ENCODE results near the gene DPYSL5.
"Not testable (repeated sequence)": the region's sequence is repeated elsewhere in the genome, so short reads cannot be mapped to it uniquely, and the experiment has no call there.

Gene DPYSL5

DNA sequence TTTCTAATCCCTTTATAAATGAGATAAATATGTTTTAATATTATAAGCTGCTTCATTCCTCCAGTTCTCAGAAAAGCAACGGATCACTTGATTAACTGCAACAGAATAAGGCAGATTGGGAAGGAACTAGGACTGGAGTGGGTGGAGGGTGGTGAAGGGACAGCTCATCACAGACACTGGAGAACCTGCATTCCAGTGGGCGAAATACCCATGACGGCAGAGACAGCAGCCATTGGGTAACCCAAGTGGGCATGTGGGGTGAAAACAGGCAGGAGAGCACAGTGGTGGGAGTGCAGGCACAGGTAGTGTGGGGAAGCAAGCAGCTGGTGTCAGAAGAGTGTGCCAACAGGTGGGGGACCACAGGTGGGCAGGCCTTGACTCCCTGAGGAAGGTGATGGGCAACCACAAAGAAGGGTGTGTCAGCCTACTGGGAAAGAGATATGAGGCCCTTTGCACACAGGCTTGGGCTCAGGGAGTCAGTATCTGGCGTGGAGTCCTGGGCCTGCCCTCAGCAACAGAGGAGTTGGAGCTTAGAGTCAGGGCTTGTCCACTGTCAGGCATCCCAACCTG lies 27.2 kb downstream of the DPYSL5 start:
- no peak for DNase-seq (ENCODE audit: low spot score)

DNA sequence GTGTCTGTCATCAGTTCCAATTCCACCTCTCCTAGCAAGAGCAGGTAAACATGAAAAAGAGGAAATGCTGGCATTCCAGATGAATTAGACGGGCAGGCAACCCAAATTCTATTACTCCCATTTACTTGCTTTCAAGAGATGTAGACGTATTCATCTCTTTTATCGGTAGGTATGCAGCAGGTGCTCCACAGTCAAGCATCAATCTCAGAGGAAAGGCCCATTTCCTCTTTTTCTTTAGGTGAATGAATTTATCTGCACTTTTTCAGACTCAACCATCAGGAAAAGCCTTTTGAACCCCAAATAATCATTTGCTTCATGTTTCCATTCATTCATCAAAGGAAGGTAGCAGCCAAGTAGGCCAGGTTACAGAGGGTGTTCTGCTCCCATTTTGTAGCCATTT lies 27.9 kb downstream of the DPYSL5 start:
- no peak for DNase-seq (ENCODE audit: low spot score)

DNA sequence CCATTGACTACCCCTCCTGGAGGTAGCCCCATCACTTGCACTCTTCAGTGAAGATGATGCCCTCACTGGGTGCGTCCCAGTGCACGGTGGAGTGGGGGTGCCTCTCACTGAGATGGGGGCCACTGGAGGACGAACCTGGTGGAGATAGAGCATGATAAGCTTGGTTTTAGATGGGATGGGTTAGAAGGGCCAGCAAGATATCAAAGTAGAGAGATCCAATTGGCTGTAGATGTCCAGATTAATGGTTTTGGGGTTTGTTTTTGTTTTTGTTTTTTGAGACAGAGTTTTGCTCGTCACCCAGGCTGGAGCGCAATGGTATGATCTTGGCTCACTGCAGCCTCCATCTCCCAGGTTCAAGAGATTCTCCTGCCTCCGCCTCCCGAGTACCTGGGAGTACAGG lies 28.3 kb downstream of the DPYSL5 start:
- no peak for DNase-seq (ENCODE audit: low spot score)

DNA sequence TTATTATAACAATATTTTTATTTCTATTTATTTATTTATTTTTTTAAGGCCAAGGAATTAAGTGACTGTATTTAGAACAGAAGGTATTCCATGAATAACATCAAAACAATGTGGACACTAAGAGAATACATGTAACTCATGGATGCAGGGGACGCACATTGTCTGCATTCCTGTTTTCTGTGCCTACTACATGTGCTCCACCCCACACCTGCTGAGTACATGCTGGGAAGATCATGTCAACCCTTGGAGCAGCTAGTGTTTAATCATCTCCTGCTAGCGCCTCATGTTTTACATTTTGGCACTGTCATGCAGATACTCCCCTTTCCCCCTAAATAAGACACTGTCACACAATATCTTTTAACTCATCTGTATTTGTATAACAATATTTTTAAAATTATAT lies 29.3 kb downstream of the DPYSL5 start:
- DNase-seq (ENCODE audit: low spot score) = no peak

DNA sequence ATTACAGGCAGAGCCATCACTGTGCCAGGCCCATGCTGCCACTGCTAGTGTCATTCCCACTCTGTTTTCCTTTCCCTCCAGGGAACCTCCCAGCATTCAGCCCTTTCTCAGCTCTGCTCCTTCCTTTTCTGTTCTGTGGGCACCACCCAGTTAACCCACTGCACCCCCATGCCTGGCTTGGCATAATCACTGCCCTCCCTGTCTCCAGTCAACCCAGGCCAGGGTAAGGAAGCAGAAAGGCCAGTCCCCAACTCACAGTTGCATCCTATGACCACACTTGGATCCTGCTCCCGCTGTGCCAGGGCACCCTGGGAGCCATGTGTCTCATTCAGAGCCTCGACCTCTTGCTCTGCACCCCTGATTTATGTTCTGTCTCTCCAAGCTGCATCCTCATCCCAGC lies 32.2 kb downstream of the DPYSL5 start:
- DNase-seq (ENCODE audit: low spot score) = no peak

DNA sequence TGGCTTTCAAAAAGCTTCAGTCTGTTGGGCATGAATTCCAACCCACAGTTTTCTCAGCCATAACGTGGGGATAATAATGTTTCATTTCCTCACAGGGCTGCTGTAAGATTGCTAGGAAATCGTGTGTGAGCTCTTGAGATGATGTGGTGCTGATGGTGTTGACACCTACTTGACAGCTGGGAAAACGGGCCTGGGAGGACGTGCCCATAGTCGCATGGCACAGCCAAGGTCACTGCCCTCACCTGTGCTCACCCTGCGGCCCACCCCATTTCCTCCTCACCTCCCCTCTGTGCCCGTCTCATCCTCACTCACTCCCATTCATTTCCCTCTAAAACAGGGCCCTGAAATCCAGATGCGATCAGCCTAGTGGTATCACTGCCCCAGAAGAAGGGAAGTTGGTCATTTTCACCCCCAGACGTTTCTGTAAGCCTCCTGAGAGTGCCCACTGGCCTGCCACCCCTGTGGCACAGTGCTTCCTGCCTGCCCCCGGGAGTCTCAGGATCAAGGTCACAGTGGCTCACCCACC lies 33.0 kb downstream of the DPYSL5 start:
- no peak for DNase-seq (ENCODE audit: low spot score)

DNA sequence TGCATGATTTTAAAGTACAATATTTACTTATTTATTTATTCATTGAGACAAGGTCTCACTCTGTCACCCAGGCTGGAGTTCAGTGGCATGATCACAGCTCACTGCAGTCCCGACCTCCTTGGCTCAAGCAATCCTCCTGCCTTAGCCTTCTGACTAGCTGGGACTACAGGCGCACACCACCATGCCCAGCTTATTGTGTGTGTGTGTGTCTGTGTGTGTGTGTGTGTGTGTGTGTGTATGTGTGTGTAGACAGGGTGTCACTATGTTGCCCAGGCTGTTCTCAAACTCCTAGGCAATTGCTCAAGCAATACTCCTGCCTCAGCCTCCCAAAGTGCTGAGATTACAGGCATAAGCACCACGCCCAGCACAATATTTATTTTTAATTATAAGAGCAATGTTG lies 34.3 kb downstream of the DPYSL5 start:
- DNase-seq (ENCODE audit: low spot score) = not testable (repeated sequence)

DNA sequence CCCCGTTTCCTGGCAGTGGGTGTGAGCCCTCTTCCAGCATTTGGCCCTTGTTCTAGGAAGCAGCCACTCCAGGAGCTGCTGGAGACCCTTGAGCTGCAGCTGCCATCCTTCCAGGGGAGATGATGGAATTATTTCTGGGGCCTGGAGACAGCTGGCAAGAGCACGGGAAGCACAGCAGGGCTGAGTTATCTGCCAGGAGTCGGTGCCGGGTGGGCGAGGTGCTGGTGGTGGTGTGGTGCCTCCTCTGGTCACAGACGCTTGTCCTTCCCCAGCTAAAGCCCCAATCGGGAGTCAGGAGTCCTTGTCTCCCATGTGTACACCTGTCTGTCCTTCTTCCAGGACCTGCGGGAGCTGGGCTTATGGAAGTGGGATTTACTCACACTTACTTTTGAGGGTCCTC lies 36.0 kb downstream of the DPYSL5 start:
- no peak for DNase-seq (ENCODE audit: low spot score)

DNA sequence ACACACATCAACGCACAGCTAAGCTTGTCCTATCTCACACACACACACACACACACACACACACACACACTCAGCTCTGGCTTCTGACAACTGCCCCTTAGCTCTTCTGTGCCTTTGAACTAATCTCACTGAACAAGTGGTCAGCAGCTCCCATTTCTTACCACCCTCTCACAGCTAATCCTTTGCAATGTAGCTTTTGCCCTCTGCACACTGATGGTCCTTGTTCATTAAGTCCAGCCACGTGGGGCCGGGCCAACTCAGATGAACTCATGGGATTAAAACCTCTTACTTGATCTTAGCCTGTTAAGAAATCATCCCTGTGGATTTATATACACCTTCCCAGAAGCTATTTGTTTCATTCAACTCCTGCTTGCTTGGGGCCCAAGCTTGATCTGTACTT lies 36.6 kb downstream of the DPYSL5 start:
- no peak for DNase-seq (ENCODE audit: low spot score)

DNA sequence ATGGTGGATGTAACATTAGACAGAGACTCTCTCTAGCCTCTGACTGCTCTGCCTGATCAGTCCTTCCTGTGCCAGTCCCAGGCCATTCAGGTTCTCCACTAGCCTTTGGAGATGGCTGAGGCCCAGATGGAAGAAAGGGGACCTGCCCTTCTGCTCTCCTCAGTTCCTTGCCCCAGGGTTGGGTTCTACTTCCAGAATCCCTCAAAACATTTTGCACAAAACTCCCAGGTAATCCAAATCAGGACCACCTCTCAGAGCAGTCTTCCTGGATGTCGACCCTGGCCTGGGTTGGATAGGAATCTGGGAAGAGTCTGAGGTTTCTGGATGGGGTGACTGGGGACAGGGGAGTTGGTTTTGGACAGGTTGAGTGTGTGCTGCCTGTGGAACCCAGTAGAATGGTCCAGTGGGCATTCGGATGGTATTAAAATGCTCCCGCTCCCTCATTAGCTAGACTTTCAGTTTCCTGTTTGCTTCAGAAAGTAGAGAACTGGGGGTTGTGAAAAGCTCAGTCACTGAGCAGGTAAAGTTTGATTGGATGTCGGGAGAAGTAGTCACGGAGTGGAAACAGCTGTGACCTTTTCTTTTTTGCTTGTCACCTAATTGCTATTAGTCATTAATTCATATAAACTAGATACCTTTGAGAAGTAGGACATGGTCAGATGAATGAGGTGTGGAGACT lies 37.9 kb downstream of the DPYSL5 start:
- no peak for DNase-seq (ENCODE audit: low spot score)

DNA sequence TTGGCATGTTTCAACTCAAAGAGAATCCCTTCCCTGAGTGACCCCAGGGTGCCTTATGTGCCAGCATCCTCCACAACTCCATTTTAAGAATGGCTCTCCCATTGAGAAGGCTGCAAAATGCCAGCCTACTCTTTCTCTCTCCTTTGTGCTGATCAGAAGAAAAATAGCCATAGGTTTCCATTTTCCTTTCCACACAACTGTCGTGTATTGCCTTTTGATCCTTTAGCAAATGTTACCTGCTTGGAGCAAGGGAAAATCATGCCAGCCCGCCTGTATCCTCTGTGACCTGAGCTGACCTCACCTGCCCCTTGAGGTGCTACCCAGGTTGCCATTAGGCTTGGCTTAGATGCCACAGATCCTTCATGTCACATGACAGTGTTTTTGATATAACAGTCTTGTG lies 38.8 kb downstream of the DPYSL5 start:
- no peak for DNase-seq (ENCODE audit: low spot score)

DNA sequence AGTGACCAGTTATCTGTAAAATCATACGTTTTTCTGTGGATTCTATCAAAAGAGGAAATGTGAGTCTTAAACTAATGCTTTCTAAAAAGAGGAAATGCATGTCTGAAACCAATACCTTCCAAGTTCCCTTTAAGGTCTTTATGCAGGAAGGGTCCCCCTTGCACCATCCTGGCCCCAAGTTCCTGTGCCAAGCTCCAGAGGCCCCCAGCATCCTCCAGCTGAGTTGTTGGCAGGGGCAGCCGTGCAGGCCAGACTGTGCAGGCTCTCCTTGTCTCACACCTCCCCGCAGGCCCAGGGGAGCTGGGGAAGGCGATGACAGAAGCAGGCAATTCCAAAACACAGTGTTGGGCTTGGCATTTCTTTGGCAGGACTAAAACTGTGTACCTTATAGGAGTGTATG lies 39.2 kb downstream of the DPYSL5 start:
- no peak for DNase-seq (ENCODE audit: low spot score)

DNA sequence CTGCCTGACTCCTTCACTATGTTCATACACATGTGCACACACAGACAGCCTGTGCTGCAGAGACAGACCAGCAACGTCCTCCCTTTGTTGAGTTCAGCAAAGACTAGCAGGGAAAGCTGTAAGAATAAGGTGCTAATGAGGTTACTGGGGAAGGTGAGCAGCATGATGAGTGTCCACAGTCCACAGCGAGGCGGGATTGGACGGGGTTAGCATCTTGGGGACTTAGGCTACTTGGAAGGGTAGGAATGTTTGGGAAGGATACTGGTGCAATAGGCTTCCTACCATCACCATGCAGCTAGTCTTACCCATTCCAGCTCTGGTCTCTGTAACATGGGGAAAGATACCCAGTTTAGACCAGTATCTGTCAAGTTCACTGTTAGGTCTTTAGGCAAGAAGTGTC lies 41.9 kb downstream of the DPYSL5 start:
- DNase-seq (ENCODE audit: low spot score) = no peak

DNA sequence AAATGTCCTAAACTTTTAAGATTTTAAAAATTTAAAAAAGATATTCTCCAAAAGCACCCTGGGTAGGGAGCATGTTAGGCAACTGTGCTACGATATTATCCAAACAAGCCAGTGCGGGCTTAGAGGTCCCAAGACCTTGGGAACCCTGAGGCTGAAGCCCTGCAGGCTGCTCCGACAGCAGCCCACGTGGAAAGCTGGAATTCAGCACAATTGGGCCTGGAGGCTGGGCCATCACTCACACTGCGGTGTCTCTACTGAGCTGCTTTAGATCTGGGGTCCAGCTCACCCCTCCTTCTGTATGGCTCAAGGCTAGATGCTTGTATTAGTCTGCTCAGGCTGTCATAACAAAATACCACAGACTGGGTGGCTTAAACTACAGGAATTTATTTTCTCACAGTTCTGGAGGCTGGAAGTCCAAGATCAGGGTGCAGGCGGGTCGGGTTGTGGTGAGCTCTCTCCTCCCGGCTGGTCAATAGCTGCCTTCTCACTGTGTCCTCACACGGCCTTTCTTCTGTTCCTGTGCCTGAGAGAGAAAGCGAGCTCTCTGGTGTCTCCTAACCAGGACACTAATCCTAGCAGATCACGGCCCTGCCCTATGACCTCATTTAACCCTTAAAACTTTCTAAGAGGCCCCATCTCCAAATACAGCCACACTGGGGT lies 42.5 kb downstream of the DPYSL5 start:
- no peak for DNase-seq (ENCODE audit: low spot score)

DNA sequence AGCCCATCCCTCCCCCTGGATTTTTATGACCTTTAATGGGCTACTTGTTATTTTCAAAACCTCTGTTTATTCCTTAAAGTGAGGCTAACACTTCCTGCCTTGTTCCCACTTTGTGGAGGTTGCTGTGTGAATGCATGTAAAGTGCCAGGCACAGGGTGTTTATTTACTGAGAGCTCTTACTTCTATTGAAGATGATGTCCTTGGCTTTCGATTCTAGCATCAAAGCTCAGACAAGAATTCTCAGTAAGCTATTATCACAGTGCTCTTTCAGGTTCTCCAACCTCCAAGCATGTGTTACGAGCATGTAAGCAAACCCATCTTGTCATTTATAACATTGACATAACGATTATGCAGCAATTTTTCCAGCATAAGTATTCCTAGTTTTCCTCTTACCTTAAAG lies 44.2 kb downstream of the DPYSL5 start:
- DNase-seq (ENCODE audit: low spot score) = no peak

DNA sequence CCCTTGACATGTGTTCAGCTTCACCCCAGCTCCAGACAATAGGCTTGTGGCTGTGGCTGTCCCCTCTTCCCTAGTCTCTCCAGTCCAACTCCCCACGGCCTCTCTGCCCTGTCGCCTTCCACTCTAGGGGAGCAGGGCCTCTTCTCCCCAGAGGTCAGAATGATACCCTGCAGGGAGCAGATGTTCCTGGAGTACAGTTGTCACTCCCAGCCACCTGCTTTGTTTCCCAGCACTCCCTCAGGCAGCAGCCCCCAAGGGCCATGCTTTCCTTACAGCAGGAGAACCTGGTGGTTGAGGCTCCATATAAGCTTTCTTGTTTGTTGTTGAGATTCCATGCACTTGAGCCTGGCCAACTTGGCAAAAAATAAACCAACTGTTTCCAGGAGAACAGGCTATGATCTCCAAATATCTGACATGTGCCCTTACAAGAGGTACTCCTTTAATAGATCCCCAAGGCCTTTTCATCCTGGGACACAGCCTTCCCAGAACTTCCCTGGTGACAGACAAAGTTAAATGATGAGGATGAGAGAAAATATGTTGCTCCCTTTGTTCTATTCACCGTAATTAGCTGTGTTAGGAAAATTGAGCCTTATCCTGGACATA lies 45.1 kb downstream of the DPYSL5 start:
- DNase-seq (ENCODE audit: low spot score) = no peak

DNA sequence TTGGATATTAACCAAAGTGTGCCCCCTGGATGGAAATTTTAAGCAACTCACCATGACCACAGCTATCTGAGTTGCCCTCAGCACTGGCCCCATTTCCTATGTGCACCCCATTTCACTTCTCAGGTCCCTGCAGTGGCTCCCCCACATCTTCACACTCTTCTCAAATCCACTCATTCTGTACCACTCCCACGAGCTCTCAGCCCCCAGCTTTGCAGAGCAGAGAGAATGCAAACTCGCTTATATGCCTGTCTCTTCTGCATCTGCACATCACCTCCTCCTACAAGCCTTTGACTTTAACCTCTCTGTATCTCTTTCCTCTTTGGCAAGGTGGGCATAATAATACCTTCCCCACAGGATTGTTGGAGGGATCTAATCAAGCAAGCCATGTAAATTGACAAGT lies 46.2 kb downstream of the DPYSL5 start:
- no peak for DNase-seq (ENCODE audit: low spot score)

DNA sequence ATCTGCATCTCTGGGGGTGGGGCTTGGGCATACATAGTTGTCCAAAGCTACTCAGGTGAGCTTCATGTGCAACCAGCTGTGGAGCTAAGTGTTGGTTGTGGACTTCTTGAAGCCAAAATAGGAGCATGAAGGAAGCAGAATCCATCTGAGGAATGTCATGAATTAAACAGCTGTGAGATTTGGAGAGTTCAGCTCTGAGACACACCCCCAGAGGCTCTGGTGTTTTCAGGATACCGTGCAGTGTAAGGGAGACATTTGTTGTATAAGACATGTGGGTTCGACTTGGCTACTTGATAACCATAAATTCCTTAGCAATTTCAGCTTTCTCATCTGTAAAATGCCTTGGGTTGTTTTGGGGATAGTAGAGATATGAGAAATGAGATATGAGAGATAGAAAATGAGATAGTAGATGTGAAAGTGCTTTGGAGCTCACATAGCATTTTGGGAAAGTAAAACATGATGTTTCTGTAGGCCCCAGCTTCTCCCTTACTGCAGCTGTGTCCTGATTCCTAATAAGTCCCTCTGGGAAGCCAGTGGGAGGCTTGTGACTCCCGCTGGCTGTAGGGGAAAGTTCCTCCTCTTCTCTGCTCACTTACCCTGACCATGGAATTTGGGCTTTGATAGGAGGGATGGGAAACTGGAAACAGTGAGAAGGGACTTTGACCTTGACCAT lies 50.0 kb downstream of the DPYSL5 start:
- DNase-seq (ENCODE audit: low spot score) = no peak

DNA sequence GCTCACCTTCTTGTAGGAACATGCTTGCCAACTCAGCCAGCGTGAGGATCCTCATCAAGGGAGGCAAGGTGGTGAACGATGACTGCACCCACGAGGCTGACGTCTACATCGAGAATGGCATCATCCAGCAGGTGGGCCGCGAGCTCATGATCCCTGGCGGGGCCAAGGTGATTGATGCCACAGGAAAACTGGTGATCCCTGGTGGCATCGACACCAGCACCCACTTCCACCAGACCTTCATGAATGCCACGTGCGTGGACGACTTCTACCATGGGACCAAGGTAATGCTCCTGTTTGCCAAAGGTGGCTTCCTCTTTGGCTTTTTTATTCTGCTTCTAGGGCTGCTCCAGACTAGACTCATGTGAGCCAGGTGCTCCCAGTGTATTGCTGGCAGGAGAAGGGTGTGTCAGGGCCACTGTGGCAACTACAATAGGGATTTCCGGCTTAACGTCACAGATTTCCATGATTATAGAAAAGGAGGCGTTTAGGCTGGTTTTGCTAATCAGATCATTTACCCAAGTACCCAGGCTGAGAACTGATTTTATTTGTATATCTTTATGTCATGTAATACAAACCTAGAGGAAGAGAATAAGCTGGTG lies 50.6 kb downstream of the DPYSL5 start:
- DNase-seq (ENCODE audit: low spot score) = no peak

DNA sequence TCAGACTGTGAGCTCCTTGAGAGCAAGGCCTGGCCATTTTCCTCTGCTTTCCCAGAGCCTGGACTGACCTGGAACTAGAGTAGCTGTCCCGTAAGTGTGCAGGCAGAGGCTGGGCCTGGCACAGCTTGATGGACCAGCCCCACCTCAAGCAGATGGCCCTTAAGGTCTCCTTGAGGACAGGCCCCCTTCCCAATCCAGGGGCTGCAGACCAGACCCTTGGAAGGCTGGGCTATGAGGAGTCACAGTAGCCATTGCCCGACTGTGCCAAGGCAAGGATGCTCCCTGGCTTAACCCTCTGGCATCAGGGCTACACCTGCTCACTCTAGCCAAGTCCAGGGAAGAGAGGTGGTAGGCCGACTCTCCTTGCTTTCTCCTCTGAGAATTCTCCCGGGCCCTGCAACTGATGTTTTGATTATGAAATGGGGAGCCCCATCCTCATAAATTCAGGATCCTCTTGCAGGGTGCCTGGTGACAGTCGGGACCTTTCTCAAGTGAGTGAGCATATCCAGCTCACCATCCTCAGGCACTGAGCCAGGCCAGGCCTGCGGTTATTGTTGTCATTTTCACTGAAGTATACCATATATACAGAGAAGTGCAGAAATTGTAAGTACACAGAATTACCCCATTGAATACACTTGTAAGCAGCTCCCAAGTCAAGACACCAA lies 51.7 kb downstream of the DPYSL5 start:
- no peak for DNase-seq (ENCODE audit: low spot score)

DNA sequence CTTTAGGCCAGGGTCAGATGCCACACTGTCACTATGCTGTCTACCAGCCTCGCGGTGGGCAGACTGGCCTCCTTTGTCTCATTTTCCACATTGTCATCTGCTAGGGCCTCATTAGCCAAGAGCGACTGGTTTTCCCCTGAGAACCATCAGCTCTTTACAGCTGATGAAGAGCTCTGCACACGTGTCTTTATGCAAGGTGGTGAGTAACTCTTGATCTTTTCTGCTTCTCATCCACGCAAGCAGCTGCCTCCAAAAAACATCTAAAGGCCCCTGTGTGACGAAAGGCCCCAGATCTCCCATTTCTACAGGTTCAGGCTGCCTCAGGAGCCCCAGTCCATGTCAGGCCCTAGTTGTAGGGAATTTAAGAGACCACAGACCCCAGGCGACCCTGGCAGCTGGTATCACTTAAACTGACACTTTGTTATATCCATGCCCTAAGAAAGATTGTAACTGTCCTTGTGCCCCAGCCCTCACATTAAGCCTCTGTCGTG lies 52.9 kb downstream of the DPYSL5 start:
- no peak for DNase-seq (ENCODE audit: low spot score)

Data from RKO (cell line).